Right atrium auricular region (tissue), 2 donors: Measurements from ENCODE around the gene IREB2. TPM values are rescaled to one million over a fixed set of nuclear protein-coding genes. Genes with fewer than 3 reads are reported as not detected.

ENCODE experiments used
- DNase-seq: peaks from one replicate; pipeline ENCODE4 v3.0.0-alpha.2; 2019; ENCODE audit warnings: low spot score
- H3K27ac ChIP-seq, 2 donors: fragments of 200-600 bp; sonication (generic); 1 replicate in 1 of 2; 2 replicates in 1 of 2; pipeline ENCODE4 v1.5.1; 2016 to 2019
- H3K27me3 ChIP-seq, 2 donors: fragments of 200-600 bp; sonication (generic); one replicate each; pipeline versions ENCODE4 v1.5.1 to v1.6.0; 2017 to 2019
- H3K36me3 ChIP-seq: fragments of 200-600 bp; sonication (generic); one replicate; pipeline ENCODE4 v1.5.1; 2016
- H3K4me1 ChIP-seq, 2 donors: fragments of 200-600 bp; sonication (generic); one replicate each; pipeline versions ENCODE4 v1.5.1 to v1.6.0; 2017 to 2019
- H3K4me3 ChIP-seq, 2 donors: fragments of 200-600 bp; sonication (generic); 1 replicate in 1 of 2; 2 replicates in 1 of 2; pipeline ENCODE4 v1.5.1; 2017 to 2019; ENCODE audit warnings: mild to moderate bottlenecking in 1 of 2, moderate library complexity in 1 of 2
- H3K9me3 ChIP-seq, 2 donors: fragments of 200-600 bp; sonication (generic); one replicate each; pipeline ENCODE4 v1.5.1; 2019
- total RNA-seq, 2 donors: library from RNA; depleted of rRNA; stranded (reverse); fragments of >200 nt; gene quantifications; one replicate each; pipeline ENCODE4 v1.1.0, GENCODE V29; 2016
- TF ChIP-seq, protein P1 (sequence below), 2 donors: fragments of 200-600 bp; sonication (generic); IDR thresholded peaks; one replicate each; pipeline ENCODE4 v1.5.1; 2019; ENCODE audit warnings: antibody characterized with exemption in 2 of 2

IREB2 gene, protein sequence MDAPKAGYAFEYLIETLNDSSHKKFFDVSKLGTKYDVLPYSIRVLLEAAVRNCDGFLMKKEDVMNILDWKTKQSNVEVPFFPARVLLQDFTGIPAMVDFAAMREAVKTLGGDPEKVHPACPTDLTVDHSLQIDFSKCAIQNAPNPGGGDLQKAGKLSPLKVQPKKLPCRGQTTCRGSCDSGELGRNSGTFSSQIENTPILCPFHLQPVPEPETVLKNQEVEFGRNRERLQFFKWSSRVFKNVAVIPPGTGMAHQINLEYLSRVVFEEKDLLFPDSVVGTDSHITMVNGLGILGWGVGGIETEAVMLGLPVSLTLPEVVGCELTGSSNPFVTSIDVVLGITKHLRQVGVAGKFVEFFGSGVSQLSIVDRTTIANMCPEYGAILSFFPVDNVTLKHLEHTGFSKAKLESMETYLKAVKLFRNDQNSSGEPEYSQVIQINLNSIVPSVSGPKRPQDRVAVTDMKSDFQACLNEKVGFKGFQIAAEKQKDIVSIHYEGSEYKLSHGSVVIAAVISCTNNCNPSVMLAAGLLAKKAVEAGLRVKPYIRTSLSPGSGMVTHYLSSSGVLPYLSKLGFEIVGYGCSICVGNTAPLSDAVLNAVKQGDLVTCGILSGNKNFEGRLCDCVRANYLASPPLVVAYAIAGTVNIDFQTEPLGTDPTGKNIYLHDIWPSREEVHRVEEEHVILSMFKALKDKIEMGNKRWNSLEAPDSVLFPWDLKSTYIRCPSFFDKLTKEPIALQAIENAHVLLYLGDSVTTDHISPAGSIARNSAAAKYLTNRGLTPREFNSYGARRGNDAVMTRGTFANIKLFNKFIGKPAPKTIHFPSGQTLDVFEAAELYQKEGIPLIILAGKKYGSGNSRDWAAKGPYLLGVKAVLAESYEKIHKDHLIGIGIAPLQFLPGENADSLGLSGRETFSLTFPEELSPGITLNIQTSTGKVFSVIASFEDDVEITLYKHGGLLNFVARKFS
- 10 to 100 TPM; 14.5 to 16.3 TPM for total RNA-seq

DNA sequence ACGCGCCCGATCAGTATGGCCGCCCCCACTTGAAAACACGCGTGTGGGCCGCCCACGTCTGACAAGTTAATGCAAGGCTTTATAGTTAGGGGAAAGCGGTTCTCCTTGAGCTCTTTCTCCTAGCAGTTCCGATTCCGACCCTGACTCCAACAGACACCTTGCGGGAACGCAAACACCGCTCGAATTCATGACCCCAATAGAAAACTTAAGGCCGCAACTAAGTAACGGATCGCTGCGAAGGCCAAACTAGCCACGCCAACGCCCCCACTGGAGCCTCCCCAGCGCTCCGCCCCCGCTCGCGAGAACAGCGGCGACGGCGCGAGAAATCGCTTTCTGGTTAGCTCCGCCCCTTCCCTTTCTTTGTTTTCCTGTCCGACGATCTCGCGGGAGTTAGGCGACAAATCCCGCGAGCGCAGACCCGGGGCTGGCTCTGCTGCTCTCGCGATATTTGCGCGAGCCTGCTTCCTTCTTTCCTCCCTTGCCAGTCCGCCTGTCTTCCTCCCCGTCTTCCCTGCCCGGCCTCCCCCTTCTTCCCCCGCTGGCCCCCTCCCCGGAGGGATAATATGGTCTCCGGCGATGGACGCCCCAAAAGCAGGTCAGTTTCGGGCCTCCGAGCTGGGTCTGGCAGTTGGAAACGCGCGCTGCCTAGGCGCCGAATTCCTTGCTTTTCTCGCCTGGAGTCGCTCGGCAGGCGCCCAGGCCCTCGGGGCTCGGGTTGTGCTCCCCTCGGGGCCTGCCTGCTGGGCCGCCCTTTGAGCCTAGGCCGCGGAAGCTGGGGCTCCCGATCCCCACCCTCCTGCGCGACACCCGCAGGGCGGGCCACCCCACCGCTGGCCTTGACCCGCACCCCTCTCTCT, at the start of gene IREB2:
IREB2 (plus strand) TSS at position 455 of the 857 bp plus-strand sequence; CDS start at position 577, 122 bp downstream.
- peaks cover 18% of the 10 kb centered on the region for H3K36me3 ChIP-seq
- peak; percentile 98 for DNase-seq
- no peaks in the 10 kb centered on the region for H3K9me3 ChIP-seq
- peak within 1 kb of the TSS; percentile 95 to 100 for H3K4me3 ChIP-seq
- no peaks in the 10 kb centered on the region for H3K27me3 ChIP-seq
- H3K27ac ChIP-seq = peak within 1 kb of the TSS; percentile 96 to 99
- peaks cover 0 to 33% of the 10 kb centered on the region in 2 donors for H3K4me1 ChIP-seq
- TF ChIP-seq, protein P1, sequence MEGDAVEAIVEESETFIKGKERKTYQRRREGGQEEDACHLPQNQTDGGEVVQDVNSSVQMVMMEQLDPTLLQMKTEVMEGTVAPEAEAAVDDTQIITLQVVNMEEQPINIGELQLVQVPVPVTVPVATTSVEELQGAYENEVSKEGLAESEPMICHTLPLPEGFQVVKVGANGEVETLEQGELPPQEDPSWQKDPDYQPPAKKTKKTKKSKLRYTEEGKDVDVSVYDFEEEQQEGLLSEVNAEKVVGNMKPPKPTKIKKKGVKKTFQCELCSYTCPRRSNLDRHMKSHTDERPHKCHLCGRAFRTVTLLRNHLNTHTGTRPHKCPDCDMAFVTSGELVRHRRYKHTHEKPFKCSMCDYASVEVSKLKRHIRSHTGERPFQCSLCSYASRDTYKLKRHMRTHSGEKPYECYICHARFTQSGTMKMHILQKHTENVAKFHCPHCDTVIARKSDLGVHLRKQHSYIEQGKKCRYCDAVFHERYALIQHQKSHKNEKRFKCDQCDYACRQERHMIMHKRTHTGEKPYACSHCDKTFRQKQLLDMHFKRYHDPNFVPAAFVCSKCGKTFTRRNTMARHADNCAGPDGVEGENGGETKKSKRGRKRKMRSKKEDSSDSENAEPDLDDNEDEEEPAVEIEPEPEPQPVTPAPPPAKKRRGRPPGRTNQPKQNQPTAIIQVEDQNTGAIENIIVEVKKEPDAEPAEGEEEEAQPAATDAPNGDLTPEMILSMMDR (IDR thresholded peaks at IDR 0.05) = no peak

DNA sequence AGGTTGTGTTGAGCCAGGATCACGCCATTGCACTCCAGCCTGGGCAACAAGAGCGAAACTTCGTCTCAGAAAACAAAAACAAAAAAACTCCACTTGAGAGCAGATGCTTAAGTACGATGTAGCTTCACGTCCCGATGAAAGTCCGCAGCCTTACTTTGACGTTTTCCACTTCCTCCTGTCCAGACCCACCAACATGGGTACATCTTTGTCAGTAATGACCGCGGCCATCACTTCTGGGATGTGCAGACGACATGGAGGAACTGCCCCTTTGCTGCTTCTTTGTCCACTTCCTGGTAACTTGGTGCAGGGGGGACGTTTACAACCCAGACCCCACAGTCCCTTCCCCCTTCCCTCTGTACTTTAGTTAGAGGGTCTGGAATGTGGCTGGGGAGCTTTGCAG, 49.2 kb upstream of the IREB2 start:
- H3K36me3 ChIP-seq = no peaks in the 10 kb centered on the region
- H3K27me3 ChIP-seq = no peaks in the 10 kb centered on the region
- H3K27ac ChIP-seq = no peak overlapping the region
- TF ChIP-seq, protein P1 (IDR thresholded peaks at IDR 0.05) = no peak
- no peak overlapping the region for H3K4me3 ChIP-seq
- no peak for DNase-seq
- H3K9me3 ChIP-seq = no peaks in the 10 kb centered on the region
- H3K4me1 ChIP-seq = no peaks in the 10 kb centered on the region

DNA sequence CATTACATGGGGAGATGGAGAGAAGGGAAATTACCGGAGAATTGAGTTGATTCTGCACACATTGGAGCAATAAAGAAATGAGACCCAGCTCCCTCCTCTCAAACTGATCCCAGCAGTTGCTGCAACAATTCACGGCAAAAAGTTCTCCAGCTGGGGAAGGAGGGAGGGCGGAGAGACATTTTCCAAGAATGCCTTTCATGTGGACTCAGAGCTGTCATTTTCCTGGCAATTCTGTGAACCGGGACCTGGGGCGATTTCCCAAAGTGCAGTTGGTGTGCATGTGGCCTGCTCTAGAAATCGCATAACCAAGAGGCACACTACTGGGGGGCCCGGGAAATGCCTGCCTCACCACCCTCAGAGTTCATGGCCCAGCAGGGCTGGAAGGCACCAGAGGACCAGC, 48.7 kb upstream of the IREB2 start:
- DNase-seq = no peak
- TF ChIP-seq, protein P1 (IDR thresholded peaks at IDR 0.05) = no peak
- H3K27ac ChIP-seq = no peak overlapping the region
- no peaks in the 10 kb centered on the region for H3K36me3 ChIP-seq
- no peak overlapping the region for H3K4me3 ChIP-seq
- no peaks in the 10 kb centered on the region for H3K9me3 ChIP-seq
- H3K27me3 ChIP-seq = no peaks in the 10 kb centered on the region
- no peaks in the 10 kb centered on the region for H3K4me1 ChIP-seq

DNA sequence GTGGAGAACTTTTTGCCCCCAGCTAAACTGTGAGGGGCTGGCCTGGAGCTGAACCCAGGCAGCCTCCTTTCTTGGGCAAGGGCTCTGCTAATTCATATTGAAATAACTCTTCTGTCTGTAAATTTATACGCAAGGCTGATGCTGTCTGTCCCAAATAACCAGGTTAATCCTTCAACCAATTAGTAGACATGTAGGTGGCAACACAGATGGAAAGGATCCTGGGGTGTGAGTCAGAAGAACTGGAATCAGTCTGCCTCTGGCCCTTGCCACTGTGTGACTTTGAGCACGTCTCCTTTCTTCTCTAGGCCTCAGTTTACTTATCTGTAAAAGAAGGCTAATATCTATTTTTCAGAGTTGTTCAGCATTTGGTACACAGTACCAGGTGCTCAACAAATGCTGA, 48.3 kb upstream of the IREB2 start:
- Histone ChIP-seq H3K27me3 (no peaks in the 10 kb centered on the region), H3K36me3 (no peaks in the 10 kb centered on the region), H3K4me3 (no peak overlapping the region), H3K9me3 (no peaks in the 10 kb centered on the region), H3K4me1 (no peaks in the 10 kb centered on the region), H3K27ac (no peak overlapping the region)
- TF ChIP-seq, protein P1 (IDR thresholded peaks at IDR 0.05) = no peak
- no peak for DNase-seq

DNA sequence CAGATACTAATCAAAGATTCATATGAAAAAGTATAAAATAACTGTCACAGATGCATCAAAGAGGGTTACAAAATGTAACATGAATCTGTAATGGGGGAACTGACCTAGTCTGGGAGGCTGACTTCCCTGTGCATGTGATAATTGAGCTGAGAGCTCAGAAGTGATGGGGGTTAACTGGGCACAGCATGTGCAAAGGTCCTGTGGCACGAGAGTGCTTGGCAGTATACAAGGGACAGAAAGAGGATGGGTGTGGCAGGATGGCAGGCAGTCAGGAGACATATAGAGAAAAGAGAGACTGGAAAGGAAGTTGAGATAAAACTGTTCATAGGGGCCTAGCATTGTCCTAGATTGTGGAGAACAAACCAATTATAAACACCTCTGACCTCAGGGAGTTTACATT, 47.8 kb upstream of the IREB2 start:
- Histone ChIP-seq H3K9me3 (no peaks in the 10 kb centered on the region), H3K4me3 (no peak overlapping the region), H3K27me3 (no peaks in the 10 kb centered on the region), H3K36me3 (no peaks in the 10 kb centered on the region), H3K4me1 (no peaks in the 10 kb centered on the region), H3K27ac (no peak overlapping the region)
- TF ChIP-seq, protein P1 (IDR thresholded peaks at IDR 0.05) = no peak
- no peak for DNase-seq
